HepG2 (cell line): ENCODE measurements around the gene KIF22. TPM values are rescaled to one million over a fixed set of nuclear protein-coding genes. Genes with fewer than 3 reads are reported as not detected.

Experiments used
- IKZF4 ChIP-seq: sonication (generic); formaldehyde crosslinking; IDR thresholded peaks from 2 replicates; pipeline ENCODE4 v1.5.1; 2020; ENCODE audit warnings: borderline replicate concordance, mild to moderate bottlenecking, low read depth, missing genetic modification reagents; ENCODE audit errors: not compliant biosample characterization
- MXI1 ChIP-seq: IDR thresholded peaks from 3 replicates; pipeline ENCODE4 v1.6.1; 2012; ENCODE audit warnings: low read depth, low read length, inconsistent platforms, borderline replicate concordance
- PCBP1 ChIP-seq: fragments of 200-400 bp; formaldehyde crosslinking; IDR thresholded peaks from 2 replicates; pipeline ENCODE4 v1.6.1; 2017; ENCODE audit warnings: mild to moderate bottlenecking, low read depth, low read length, borderline replicate concordance
- TBL1XR1 ChIP-seq: fragments of 150-350 bp; IDR thresholded peaks from 2 replicates; pipeline ENCODE4 v1.6.1; 2014; ENCODE audit warnings: borderline replicate concordance, low read length; ENCODE audit not compliant: partially characterized antibody
- XRCC5 ChIP-seq: fragments of 200-400 bp; formaldehyde crosslinking; optimal IDR thresholded peaks from 2 replicates; pipeline ENCODE3; 2017; ENCODE audit warnings: mild to moderate bottlenecking, low read length
- ZBTB8A ChIP-seq: sonication (generic); formaldehyde crosslinking; IDR thresholded peaks from 2 replicates; pipeline ENCODE4 v1.4.0; 2020; ENCODE audit warnings: mild to moderate bottlenecking, low read depth, missing genetic modification reagents, borderline replicate concordance
- ZNF282 ChIP-seq: fragments of 450-650 bp; IDR thresholded peaks from 2 replicates; pipeline ENCODE4 v1.6.1; 2018; ENCODE audit not compliant: partially characterized antibody
- ZNF549 ChIP-seq: sonication (generic); formaldehyde crosslinking; IDR thresholded peaks from 2 replicates; pipeline ENCODE4 v1.5.0; 2020; ENCODE audit warnings: missing genetic modification reagents
- ZNF839 ChIP-seq: sonication (generic); formaldehyde crosslinking; IDR thresholded peaks from 2 replicates; pipeline ENCODE4 v1.4.0; 2020; ENCODE audit warnings: missing genetic modification reagents, mild to moderate bottlenecking, borderline replicate concordance
- polyA plus RNA-seq, 8 experiments: library from polyadenylated mRNA; depleted of rRNA in 3 of 8; stranded (reverse) in 7 of 8; unstranded in 1 of 8; fragments of >200 nt; fragmentation: Illumina TruSeq in 4 of 8; extraction: Trizol in 4 of 8; gene quantifications; 2 replicates each; pipeline versions ENCODE4 v1.2.1 to v1.2.3, GENCODE V29; 2011 to 2016; ENCODE audit warnings: low read depth in 4 of 8, missing spikeins in 1 of 8, mixed read lengths in 1 of 8; ENCODE audit not compliant: insufficient read depth in 1 of 8
- total RNA-seq, 5 experiments: library from RNA; depleted of rRNA; stranded (reverse); fragments of >200 nt; fragmentation: Illumina TruSeq; extraction: Trizol; gene quantifications; 2 replicates each; pipeline ENCODE4 v1.2.3, GENCODE V29; 2016; ENCODE audit warnings: low read depth in 1 of 5
- TF ChIP-seq, protein P1 (sequence below): sonication (generic); formaldehyde crosslinking; IDR thresholded peaks from 2 replicates; pipeline ENCODE4 v1.5.1; 2020; ENCODE audit warnings: mild to moderate bottlenecking, missing genetic modification reagents, moderate library complexity
- TF ChIP-seq, protein P2 (sequence below): sonication (generic); formaldehyde crosslinking; IDR thresholded peaks from 2 replicates; pipeline ENCODE4 v1.4.0; 2020; ENCODE audit warnings: missing genetic modification reagents
- TF ChIP-seq, protein P3 (sequence below): sonication (generic); formaldehyde crosslinking; IDR thresholded peaks from 2 replicates; pipeline ENCODE4 v1.8.0; 2022; ENCODE audit warnings: mild to moderate bottlenecking, missing genetic modification reagents, moderate library complexity
- TF ChIP-seq, protein P4 (sequence below): IDR thresholded peaks from 2 replicates; pipeline ENCODE4 v1.4.0; 2020; ENCODE audit warnings: mild to moderate bottlenecking, missing genetic modification reagents
- TF ChIP-seq, protein P5 (sequence below): sonication (generic); formaldehyde crosslinking; IDR thresholded peaks from 2 replicates; pipeline ENCODE4 v1.4.0; 2020; ENCODE audit warnings: missing genetic modification reagents

KIF22 gene
- total and polyA plus RNA-seq, 2 of the 13 experiments (the other 11 are each of a cell fraction or from before 2014, with no cell fraction given): 95.8 to 118 TPM

DNA sequence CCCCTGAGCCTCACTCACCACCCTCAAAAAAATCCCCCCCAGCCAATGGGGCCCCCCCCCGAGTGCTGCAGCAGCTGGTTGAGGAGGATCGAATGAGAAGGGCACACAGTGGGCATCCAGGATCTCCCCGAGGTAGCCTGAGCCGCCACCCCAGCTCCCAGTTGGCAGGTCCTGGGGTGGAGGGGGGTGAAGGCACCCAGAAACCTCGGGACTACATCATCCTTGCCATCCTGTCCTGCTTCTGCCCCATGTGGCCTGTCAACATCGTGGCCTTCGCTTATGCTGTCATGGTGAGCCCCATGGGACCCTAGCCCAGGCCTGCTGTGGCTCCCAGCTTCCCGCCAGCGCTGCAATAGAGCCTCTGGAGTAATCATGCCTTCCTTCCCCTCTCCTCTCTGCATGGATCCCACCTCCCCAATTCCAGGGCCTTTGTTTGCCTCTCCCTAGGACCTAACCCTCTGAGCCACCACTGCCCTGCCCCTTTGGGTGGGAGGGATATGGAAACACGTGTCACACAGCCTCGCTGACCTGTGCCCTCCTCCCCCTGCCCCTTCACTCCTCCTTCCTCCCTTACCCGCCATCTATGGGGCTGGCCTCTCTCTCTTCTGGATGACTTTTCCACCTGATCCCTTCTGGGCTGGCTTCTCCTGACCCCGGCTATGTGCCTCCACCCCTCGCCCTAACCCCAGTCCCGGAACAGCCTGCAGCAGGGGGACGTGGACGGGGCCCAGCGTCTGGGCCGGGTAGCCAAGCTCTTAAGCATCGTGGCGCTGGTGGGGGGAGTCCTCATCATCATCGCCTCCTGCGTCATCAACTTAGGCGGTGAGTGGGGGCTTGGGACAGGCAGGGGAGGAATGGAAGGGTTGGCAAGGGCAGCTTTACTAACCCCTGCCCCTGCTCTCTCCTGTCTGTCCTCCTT, 23.4 kb downstream of the KIF22 start (continued):
- TF ChIP-seq ZBTB8A (CRISPR knock-in tag): no peak
- TF ChIP-seq, protein P1, sequence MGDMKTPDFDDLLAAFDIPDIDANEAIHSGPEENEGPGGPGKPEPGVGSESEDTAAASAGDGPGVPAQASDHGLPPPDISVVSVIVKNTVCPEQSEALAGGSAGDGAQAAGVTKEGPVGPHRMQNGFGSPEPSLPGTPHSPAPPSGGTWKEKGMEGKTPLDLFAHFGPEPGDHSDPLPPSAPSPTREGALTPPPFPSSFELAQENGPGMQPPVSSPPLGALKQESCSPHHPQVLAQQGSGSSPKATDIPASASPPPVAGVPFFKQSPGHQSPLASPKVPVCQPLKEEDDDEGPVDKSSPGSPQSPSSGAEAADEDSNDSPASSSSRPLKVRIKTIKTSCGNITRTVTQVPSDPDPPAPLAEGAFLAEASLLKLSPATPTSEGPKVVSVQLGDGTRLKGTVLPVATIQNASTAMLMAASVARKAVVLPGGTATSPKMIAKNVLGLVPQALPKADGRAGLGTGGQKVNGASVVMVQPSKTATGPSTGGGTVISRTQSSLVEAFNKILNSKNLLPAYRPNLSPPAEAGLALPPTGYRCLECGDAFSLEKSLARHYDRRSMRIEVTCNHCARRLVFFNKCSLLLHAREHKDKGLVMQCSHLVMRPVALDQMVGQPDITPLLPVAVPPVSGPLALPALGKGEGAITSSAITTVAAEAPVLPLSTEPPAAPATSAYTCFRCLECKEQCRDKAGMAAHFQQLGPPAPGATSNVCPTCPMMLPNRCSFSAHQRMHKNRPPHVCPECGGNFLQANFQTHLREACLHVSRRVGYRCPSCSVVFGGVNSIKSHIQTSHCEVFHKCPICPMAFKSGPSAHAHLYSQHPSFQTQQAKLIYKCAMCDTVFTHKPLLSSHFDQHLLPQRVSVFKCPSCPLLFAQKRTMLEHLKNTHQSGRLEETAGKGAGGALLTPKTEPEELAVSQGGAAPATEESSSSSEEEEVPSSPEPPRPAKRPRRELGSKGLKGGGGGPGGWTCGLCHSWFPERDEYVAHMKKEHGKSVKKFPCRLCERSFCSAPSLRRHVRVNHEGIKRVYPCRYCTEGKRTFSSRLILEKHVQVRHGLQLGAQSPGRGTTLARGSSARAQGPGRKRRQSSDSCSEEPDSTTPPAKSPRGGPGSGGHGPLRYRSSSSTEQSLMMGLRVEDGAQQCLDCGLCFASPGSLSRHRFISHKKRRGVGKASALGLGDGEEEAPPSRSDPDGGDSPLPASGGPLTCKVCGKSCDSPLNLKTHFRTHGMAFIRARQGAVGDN: peak; percentile 36; the same call in 1 of the 2 replicates
- TF ChIP-seq, protein P2, sequence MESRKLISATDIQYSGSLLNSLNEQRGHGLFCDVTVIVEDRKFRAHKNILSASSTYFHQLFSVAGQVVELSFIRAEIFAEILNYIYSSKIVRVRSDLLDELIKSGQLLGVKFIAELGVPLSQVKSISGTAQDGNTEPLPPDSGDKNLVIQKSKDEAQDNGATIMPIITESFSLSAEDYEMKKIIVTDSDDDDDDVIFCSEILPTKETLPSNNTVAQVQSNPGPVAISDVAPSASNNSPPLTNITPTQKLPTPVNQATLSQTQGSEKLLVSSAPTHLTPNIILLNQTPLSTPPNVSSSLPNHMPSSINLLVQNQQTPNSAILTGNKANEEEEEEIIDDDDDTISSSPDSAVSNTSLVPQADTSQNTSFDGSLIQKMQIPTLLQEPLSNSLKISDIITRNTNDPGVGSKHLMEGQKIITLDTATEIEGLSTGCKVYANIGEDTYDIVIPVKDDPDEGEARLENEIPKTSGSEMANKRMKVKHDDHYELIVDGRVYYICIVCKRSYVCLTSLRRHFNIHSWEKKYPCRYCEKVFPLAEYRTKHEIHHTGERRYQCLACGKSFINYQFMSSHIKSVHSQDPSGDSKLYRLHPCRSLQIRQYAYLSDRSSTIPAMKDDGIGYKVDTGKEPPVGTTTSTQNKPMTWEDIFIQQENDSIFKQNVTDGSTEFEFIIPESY (CRISPR knock-in tag): peak; percentile 77; the same call in 1 of the 2 replicates
- no peak for TF ChIP-seq ZNF839 (CRISPR knock-in tag)
- TF ChIP-seq XRCC5: peak; percentile 17
- peak; percentile 24; the same call in 1 of the 3 replicates for TF ChIP-seq MXI1
- TF ChIP-seq ZNF282: no peak
- no peak for TF ChIP-seq IKZF4 (CRISPR knock-in tag)
- 0 out of 2 replicates have a peak, but pooled peaks have one; percentile 56 for TF ChIP-seq PCBP1
- TF ChIP-seq ZNF549 (CRISPR knock-in tag): no peak
- TF ChIP-seq TBL1XR1: no peak
- TF ChIP-seq, protein P3, sequence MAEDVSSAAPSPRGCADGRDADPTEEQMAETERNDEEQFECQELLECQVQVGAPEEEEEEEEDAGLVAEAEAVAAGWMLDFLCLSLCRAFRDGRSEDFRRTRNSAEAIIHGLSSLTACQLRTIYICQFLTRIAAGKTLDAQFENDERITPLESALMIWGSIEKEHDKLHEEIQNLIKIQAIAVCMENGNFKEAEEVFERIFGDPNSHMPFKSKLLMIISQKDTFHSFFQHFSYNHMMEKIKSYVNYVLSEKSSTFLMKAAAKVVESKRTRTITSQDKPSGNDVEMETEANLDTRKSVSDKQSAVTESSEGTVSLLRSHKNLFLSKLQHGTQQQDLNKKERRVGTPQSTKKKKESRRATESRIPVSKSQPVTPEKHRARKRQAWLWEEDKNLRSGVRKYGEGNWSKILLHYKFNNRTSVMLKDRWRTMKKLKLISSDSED (CRISPR knock-in tag): no peak
- TF ChIP-seq, protein P4, sequence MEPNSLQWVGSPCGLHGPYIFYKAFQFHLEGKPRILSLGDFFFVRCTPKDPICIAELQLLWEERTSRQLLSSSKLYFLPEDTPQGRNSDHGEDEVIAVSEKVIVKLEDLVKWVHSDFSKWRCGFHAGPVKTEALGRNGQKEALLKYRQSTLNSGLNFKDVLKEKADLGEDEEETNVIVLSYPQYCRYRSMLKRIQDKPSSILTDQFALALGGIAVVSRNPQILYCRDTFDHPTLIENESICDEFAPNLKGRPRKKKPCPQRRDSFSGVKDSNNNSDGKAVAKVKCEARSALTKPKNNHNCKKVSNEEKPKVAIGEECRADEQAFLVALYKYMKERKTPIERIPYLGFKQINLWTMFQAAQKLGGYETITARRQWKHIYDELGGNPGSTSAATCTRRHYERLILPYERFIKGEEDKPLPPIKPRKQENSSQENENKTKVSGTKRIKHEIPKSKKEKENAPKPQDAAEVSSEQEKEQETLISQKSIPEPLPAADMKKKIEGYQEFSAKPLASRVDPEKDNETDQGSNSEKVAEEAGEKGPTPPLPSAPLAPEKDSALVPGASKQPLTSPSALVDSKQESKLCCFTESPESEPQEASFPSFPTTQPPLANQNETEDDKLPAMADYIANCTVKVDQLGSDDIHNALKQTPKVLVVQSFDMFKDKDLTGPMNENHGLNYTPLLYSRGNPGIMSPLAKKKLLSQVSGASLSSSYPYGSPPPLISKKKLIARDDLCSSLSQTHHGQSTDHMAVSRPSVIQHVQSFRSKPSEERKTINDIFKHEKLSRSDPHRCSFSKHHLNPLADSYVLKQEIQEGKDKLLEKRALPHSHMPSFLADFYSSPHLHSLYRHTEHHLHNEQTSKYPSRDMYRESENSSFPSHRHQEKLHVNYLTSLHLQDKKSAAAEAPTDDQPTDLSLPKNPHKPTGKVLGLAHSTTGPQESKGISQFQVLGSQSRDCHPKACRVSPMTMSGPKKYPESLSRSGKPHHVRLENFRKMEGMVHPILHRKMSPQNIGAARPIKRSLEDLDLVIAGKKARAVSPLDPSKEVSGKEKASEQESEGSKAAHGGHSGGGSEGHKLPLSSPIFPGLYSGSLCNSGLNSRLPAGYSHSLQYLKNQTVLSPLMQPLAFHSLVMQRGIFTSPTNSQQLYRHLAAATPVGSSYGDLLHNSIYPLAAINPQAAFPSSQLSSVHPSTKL (CRISPR knock-in tag): no peak
- TF ChIP-seq, protein P5, sequence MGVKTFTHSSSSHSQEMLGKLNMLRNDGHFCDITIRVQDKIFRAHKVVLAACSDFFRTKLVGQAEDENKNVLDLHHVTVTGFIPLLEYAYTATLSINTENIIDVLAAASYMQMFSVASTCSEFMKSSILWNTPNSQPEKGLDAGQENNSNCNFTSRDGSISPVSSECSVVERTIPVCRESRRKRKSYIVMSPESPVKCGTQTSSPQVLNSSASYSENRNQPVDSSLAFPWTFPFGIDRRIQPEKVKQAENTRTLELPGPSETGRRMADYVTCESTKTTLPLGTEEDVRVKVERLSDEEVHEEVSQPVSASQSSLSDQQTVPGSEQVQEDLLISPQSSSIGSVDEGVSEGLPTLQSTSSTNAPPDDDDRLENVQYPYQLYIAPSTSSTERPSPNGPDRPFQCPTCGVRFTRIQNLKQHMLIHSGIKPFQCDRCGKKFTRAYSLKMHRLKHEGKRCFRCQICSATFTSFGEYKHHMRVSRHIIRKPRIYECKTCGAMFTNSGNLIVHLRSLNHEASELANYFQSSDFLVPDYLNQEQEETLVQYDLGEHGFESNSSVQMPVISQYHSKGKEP (CRISPR knock-in tag): no peak
